Psoas muscle (tissue), 8 donors: ENCODE data around the gene ZNF366. TPM values are rescaled to one million over a fixed set of nuclear protein-coding genes. Genes with fewer than 3 reads are reported as not detected.

ENCODE experiments used
- ATAC-seq, 4 donors: fragments of 200-7000 bp; cut with Tn5 transposase; one replicate each; pipeline ENCODE4 v1.9.1; 2020; ENCODE audit warnings: moderate library complexity in 3 of 4, mild to moderate bottlenecking in 2 of 4
- DNase-seq, 2 donors: peaks; one replicate each; pipeline ENCODE4 v3.0.0-alpha.2; 2020
- H3K27ac ChIP-seq: fragments of 200-600 bp; one replicate; pipeline ENCODE4 v1.8.0; 2022
- H3K27me3 ChIP-seq, 3 donors: fragments of 200-600 bp in 1 of 3; one replicate each; pipeline versions ENCODE4 v1.6.1 to v1.8.0; 2013 to 2022; ENCODE audit warnings: low read length in 2 of 3, mild to moderate bottlenecking in 2 of 3, moderate library complexity in 1 of 3; ENCODE audit not compliant: insufficient read depth in 3 of 3
- H3K36me3 ChIP-seq, 2 donors: fragments of 200-600 bp in 1 of 2; one replicate each; pipeline versions ENCODE4 v1.6.1 to v1.8.0; 2013 to 2022; ENCODE audit warnings: low read depth in 1 of 2, mild to moderate bottlenecking in 1 of 2, moderate library complexity in 1 of 2; ENCODE audit not compliant: insufficient read depth in 1 of 2
- H3K4me1 ChIP-seq: fragments of 200-600 bp; one replicate; pipeline ENCODE4 v1.8.0; 2022
- H3K4me3 ChIP-seq: fragments of 200-600 bp; one replicate; pipeline ENCODE4 v1.8.0; 2022; ENCODE audit warnings: mild to moderate bottlenecking
- H3K9me3 ChIP-seq: fragments of 200-600 bp; one replicate; pipeline ENCODE4 v1.8.0; 2022
- WGBS, 3 donors: extraction: QIAGEN DNeasy Blood & Tissue Kit; methylation state at CpG; one replicate each; pipeline versions ENCODE4 v1.1.6 to v1.1.7; 2013; 5-methylcytosine and 5-hydroxymethylcytosine counted together
- intact Hi-C, 2 donors: fragments of 100-400 bp; cut with DNase I; formaldehyde crosslinking; loops; one replicate each; pipeline versions ENCODE4 v1.11.0 to v1.14.2; 2022
- polyA plus RNA-seq, 3 donors: library from polyadenylated mRNA; stranded (reverse); fragments of 200-250 nt; gene quantifications; one replicate each; pipeline ENCODE4 v1.2.3, GENCODE V29; 2013
- total RNA-seq, 4 donors: library from RNA; stranded (reverse); fragmentation: NEBNext Ultra II Directional in 2 of 4; extraction: Animal tissue kit (Norgen Biotek cat#: 25700) in 2 of 4; gene quantifications; one replicate each; pipeline versions ENCODE4 v1.2.1 to v1.2.4, GENCODE V29; 2021 to 2023
- TF ChIP-seq, protein P1 (sequence below): fragments of 200-600 bp; IDR thresholded peaks from one replicate; pipeline ENCODE4 v1.8.0; 2022; ENCODE audit warnings: antibody characterized with exemption
- donor health status: healthy with polysubstance abuse.
- donor health status: DM: no; HTN: no; CAD: no; lungs with moderate emphysema.
- donor health status: Bipolar disorder and iron deficiency.
- donor health status: healthy.
- donor health status: DM: yes; HTN: yes; CAD: no.
- donor health status: DM: no; HTN: no; CAD: no.
- donor health status: DM: no; HTN: no; CAD: no.
- donor health status: DM: yes; HTN: yes; CAD: no.

ZNF366 gene
- total and polyA plus RNA-seq, 7 donors = 1.2 to 6.6 (median 3.4) TPM

GRCh38 chr5:72417333-72418062, 89.7 kb downstream of the ZNF366 start:
- DNase-seq = no peak
- ATAC-seq = no peak
- 92 to 97% (median 96%) methylated on average over 43 to 48 of the region's 48 CpGs for whole genome bisulfite sequencing, 3 donors
- TF ChIP-seq, protein P1, sequence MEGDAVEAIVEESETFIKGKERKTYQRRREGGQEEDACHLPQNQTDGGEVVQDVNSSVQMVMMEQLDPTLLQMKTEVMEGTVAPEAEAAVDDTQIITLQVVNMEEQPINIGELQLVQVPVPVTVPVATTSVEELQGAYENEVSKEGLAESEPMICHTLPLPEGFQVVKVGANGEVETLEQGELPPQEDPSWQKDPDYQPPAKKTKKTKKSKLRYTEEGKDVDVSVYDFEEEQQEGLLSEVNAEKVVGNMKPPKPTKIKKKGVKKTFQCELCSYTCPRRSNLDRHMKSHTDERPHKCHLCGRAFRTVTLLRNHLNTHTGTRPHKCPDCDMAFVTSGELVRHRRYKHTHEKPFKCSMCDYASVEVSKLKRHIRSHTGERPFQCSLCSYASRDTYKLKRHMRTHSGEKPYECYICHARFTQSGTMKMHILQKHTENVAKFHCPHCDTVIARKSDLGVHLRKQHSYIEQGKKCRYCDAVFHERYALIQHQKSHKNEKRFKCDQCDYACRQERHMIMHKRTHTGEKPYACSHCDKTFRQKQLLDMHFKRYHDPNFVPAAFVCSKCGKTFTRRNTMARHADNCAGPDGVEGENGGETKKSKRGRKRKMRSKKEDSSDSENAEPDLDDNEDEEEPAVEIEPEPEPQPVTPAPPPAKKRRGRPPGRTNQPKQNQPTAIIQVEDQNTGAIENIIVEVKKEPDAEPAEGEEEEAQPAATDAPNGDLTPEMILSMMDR = no peak
- intact Hi-C loops = no loop called here
- no peaks in the 10 kb centered on the region for H3K4me1 ChIP-seq
- no peaks in the 10 kb centered on the region for H3K36me3 ChIP-seq
- H3K4me3 ChIP-seq = no peak overlapping the region
- no peaks in the 10 kb centered on the region for H3K9me3 ChIP-seq
- no peaks in the 10 kb centered on the region for H3K27me3 ChIP-seq
- H3K27ac ChIP-seq = no peak overlapping the region

DNA sequence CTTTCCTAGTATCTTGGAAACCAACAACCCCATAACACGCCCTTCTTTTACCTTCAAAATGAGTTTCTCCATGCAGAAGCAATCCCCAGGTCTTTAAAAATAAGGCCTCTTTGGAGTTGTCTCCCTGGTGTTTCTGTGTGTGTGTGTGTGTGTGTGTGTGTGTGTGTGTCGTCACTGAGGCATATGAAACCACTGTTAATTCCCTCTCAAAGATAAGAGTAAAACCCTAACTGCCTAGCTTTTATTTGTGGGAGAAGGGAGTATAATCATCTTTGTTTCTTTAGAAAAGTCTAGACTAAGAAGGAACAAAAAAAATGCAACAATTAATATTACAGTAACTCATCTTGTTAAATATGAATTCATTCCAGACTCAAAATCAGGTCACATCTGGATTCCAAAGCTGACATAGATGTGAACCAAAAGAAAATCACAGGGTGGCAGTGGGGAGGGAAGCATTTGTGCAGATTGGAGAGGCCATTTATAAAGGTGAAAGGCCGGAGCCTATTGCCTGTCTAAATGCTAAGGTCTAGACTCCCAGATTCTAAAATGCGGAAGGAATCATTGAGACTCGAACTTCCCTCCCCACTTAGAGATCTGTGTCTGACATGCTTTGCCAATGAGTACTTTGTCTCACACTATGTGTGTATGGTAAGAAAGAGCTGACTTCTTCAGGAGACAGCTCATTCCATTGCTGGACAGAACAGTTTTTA, 91.4 kb downstream of the ZNF366 start:
- Histone ChIP-seq H3K27ac (no peak overlapping the region), H3K36me3 (no peaks in the 10 kb centered on the region), H3K4me1 (no peaks in the 10 kb centered on the region), H3K27me3 (no peaks in the 10 kb centered on the region), H3K9me3 (no peaks in the 10 kb centered on the region), H3K4me3 (no peak overlapping the region)
- intact Hi-C loops = no loop called here
- WGBS, 3 donors = 91 to 94% (median 92%) methylated on average over 5 of the region's 5 CpGs
- DNase-seq (no peak), ATAC-seq (no peak)
- TF ChIP-seq, protein P1 = no peak

- 79 to 92% (median 83%) methylated on average over 4 of the region's 4 CpGs for WGBS, 3 donors
- ATAC-seq = no peak
- no peak for DNase-seq
- intact Hi-C loops = no loop called here
- TF ChIP-seq, protein P1 = no peak
- Histone ChIP-seq H3K36me3 (no peaks in the 10 kb centered on the region), H3K9me3 (no peaks in the 10 kb centered on the region), H3K27ac (no peak overlapping the region), H3K4me1 (peaks cover 11% of the 10 kb centered on the region), H3K4me3 (no peak overlapping the region), H3K27me3 (no peaks in the 10 kb centered on the region)
Measured at GRCh38 chr5:72412283-72413055, 94.7 kb downstream of the ZNF366 start.

DNA sequence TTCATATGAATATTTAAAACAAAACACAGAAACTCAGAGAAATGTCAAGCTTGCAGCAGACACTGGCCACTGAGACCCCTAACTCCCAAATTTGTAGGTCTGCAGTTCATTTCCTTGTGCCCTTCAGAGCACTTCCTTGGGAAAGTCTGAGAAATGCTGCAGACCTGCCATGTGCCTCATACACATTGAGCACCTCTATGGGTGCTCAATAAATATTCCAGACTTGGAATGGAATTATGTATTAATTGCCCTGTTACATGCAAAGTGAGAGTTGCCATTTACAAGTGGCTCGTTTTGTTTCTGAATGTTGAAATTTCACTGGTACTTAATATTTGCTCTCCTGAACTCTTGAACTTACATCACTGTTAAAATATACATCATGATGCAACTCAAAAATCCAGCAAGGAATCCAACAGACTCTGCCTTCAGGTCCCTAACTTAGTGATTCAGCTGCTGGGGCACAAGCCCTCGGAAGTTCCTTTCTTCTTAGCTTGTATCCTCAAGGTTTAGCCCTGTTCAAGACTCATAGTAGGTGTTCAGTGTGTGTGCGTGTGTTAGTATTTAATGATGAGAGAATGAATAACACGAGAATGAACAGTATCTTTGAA, 96.4 kb downstream of the ZNF366 start:
- no peaks in the 10 kb centered on the region for H3K36me3 ChIP-seq
- no peaks in the 10 kb centered on the region for H3K27me3 ChIP-seq
- no peaks in the 10 kb centered on the region for H3K9me3 ChIP-seq
- peaks cover 11% of the 10 kb centered on the region for H3K4me1 ChIP-seq
- H3K4me3 ChIP-seq = no peak overlapping the region
- 86 to 96% (median 89%) methylated on average over 4 of the region's 4 CpGs for WGBS, 3 donors
- TF ChIP-seq, protein P1 = no peak
- intact Hi-C loops = no loop called here
- ATAC-seq = no peak
- no peak for DNase-seq
- H3K27ac ChIP-seq = no peak overlapping the region
